Measurements from ENCODE around the gene CACFD1.

CACFD1 gene

GRCh38 chr9:133505901-133506652 lies 46.3 kb downstream of the CACFD1 start:
- Mint-ChIP-seq H3K36me3 (ENCODE audit: low read depth) (peaks cover 12% of the 10 kb centered on the region), H3K27me3 (ENCODE audit: low read depth) (no peaks in the 10 kb centered on the region), H3K4me3 (no peak overlapping the region), H3K27ac (peak overlapping the region in 2 of 3 experiments; percentile 63 to 69), H3K9me3 (peaks cover 23% of the 10 kb centered on the region), H3K4me1 (peaks cover 40% of the 10 kb centered on the region)
- TF ChIP-seq CTCF (IDR thresholded peaks at IDR 0.05; ENCODE audit: unreplicated experiment in 3 of 3): no peak

DNA sequence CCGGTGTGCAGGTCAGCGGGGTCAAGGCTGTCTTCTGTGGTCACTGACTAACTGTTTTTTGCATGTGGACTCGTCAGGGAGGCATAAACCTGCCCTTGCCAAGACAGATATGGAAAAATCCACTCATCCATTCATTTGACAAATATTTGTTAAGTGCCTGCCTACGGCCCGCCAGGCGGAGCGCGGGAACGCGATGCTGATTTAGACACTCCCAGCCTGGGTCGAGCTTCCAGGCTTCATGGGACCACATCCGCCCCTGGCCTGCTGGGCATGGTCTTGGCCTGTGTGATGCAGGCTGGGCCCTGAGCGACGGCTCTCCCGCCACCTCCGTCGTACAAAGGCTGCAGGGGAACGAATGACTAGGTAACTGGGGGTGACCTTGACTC lies 46.9 kb downstream of the CACFD1 start:
- no peak for TF ChIP-seq CTCF (IDR thresholded peaks at IDR 0.05; ENCODE audit: unreplicated experiment in 3 of 3)
- H3K27me3 Mint-ChIP-seq (ENCODE audit: low read depth): no peaks in the 10 kb centered on the region
- peaks cover 18% of the 10 kb centered on the region for H3K9me3 Mint-ChIP-seq
- peaks cover 9% of the 10 kb centered on the region for H3K36me3 Mint-ChIP-seq (ENCODE audit: low read depth)
- peak overlapping the region in 1 of 3 experiments; percentile 29 for H3K27ac Mint-ChIP-seq
- H3K4me3 Mint-ChIP-seq: no peak overlapping the region
- H3K4me1 Mint-ChIP-seq: peaks cover 40% of the 10 kb centered on the region

- no peak overlapping the region for H3K4me3 Mint-ChIP-seq
- H3K9me3 Mint-ChIP-seq: peaks cover 10% of the 10 kb centered on the region
- H3K27me3 Mint-ChIP-seq (ENCODE audit: low read depth): no peaks in the 10 kb centered on the region
- H3K36me3 Mint-ChIP-seq (ENCODE audit: low read depth): peaks cover 3% of the 10 kb centered on the region
- TF ChIP-seq CTCF (IDR thresholded peaks at IDR 0.05; ENCODE audit: unreplicated experiment in 3 of 3): no peak
- H3K27ac Mint-ChIP-seq: peak overlapping the region in 2 of 3 experiments; percentile 54 to 59
- H3K4me1 Mint-ChIP-seq: peaks cover 37% of the 10 kb centered on the region
These were observed 47.6 kb downstream of the CACFD1 start for GRCh38 chr9:133507246-133507965.

DNA sequence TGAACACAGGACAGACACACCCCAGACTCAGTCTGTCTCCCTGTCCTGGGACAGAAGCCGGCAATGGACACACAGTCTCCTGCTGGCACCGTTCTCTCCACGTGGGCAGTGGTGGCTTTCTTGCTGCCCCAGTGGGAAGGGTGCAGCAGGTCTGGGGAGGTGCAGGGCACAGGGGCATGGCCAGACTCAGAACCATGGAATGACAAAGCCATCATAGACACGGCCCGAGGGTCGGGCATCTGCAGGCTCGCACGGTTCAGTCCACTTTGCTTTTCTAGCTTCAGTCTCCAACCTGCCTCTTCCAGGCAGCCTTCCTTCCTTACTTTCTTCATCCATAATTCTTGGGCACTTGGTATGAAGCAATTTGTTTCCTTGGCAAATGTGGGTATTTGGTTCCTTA lies 48.3 kb downstream of the CACFD1 start:
- Mint-ChIP-seq H3K4me1 (peaks cover 37% of the 10 kb centered on the region), H3K4me3 (no peak overlapping the region), H3K9me3 (peaks cover 7% of the 10 kb centered on the region), H3K27me3 (ENCODE audit: low read depth) (no peaks in the 10 kb centered on the region), H3K36me3 (ENCODE audit: low read depth) (no peaks in the 10 kb centered on the region), H3K27ac (no peak overlapping the region)
- no peak for TF ChIP-seq CTCF (IDR thresholded peaks at IDR 0.05; ENCODE audit: unreplicated experiment in 3 of 3)

- Mint-ChIP-seq H3K4me3 (peak overlapping the region; percentile 26 to 47 (median 46)), H3K36me3 (ENCODE audit: low read depth) (no peaks in the 10 kb centered on the region), H3K27me3 (ENCODE audit: low read depth) (no peaks in the 10 kb centered on the region), H3K4me1 (peaks cover 45% of the 10 kb centered on the region), H3K27ac (peak overlapping the region; percentile 87 to 93 (median 89)), H3K9me3 (no peaks in the 10 kb centered on the region)
- TF ChIP-seq CTCF (IDR thresholded peaks at IDR 0.05; ENCODE audit: unreplicated experiment in 3 of 3): no peak
These were observed 49.7 kb downstream of the CACFD1 start for GRCh38 chr9:133509179-133510083.
